ENCODE data around the gene CAVIN2.

DNA sequence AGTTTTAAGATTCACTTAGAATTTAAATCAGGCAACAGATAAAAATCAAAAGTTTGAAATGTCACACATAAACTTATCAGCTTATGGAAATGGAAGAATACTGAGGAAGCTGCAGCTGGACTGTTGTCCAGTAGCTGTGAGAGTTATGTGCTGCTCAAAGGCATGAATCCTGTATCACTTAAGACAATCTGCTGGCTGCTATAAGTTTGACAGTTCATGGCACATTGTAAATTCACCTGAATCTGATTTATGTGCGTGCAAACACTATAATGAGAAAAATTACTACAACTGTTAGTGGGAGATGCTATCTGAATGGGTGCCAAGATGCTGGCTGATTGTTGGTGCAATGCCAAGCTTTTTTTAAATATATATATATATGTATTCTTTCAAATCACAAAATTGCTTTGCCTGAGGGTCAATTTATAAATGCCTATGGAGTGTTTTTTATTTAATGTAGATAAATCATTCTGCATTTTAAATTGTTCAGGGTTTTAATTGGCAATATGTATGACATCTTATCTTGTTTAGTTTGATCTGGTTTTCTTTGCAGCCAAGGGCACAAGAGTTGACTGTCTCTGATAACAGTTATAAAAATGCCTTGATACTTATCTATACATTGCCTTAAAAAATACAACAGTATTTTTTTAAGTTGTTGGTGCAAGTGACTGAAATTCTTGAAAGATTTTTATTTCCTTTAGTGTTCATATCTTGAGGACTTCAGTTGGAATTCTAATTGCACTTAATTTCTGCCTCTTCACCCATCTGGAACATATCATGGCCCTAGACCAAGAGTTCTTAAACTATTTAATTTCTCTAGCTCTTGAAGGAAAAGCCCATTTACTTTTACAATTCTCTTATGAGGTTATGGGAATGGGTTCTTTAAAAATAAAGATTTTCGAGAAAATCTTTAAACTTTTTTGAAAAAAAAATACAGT lies 48.7 kb downstream of the CAVIN2 start:
- TF ChIP-seq, protein P1, sequence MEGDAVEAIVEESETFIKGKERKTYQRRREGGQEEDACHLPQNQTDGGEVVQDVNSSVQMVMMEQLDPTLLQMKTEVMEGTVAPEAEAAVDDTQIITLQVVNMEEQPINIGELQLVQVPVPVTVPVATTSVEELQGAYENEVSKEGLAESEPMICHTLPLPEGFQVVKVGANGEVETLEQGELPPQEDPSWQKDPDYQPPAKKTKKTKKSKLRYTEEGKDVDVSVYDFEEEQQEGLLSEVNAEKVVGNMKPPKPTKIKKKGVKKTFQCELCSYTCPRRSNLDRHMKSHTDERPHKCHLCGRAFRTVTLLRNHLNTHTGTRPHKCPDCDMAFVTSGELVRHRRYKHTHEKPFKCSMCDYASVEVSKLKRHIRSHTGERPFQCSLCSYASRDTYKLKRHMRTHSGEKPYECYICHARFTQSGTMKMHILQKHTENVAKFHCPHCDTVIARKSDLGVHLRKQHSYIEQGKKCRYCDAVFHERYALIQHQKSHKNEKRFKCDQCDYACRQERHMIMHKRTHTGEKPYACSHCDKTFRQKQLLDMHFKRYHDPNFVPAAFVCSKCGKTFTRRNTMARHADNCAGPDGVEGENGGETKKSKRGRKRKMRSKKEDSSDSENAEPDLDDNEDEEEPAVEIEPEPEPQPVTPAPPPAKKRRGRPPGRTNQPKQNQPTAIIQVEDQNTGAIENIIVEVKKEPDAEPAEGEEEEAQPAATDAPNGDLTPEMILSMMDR (IDR thresholded peaks at IDR 0.05 in 8 of 11, conservative IDR thresholded peaks at IDR 0.05 in 3 of 11) = no peak
- TF ChIP-seq POLR2A (IDR thresholded peaks at IDR 0.05) = no peak
- TF ChIP-seq POLR2AphosphoS5 (IDR thresholded peaks at IDR 0.05) = no peak

Measured in spleen (tissue), 7 donors.